ENCODE results near the gene BRINP2. TPM values are rescaled to one million over a fixed set of nuclear protein-coding genes. Genes with fewer than 3 reads are reported as not detected.

The BRINP2 gene
- total RNA-seq, 1 donor = not detected

DNA sequence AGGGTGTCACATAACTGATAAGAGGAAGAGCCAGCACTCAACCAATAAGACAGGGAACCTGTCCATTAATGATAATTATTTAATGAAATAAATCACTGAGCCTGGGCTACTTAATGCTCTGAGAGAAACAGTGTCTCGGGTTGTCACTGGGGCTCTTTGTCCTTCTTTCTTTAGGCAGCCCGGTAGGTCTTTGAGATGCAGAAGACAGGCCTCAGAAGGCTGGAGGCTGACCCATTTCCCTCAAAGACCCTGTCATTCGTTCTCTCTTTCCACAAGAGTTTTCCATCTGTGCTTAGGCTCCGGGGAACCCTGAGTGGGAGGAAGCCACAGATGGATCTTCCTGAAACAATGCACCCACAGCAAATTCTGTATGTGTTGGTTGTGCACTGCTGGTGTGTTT, 68.2 kb downstream of the BRINP2 start:
- Histone ChIP-seq H3K36me3 (ENCODE audit: insufficient read depth, low read length) (no peaks in the 10 kb centered on the region), H3K4me1 (ENCODE audit: insufficient read depth, low read length) (no peaks in the 10 kb centered on the region), H2AFZ (ENCODE audit: low read length) (no peak overlapping the region), H3K4me2 (ENCODE audit: insufficient read depth, low read length) (no peak overlapping the region), H3K9me3 (ENCODE audit: low read depth, low read length) (no peaks in the 10 kb centered on the region), H3K79me2 (ENCODE audit: insufficient read depth, low read length) (no peaks in the 10 kb centered on the region), H3K27me3 (ENCODE audit: insufficient read depth, low read length) (no peaks in the 10 kb centered on the region), H4K20me1 (ENCODE audit: insufficient read depth, low read length) (no peaks in the 10 kb centered on the region), H3K4me3 (ENCODE audit: insufficient read depth, low read length) (no peak overlapping the region), H3K27ac (ENCODE audit: low read depth, low read length) (no peak overlapping the region)
- DNase-seq (ENCODE audit: insufficient read length, low spot score, missing footprints) = no peak
- TF ChIP-seq, protein P1, sequence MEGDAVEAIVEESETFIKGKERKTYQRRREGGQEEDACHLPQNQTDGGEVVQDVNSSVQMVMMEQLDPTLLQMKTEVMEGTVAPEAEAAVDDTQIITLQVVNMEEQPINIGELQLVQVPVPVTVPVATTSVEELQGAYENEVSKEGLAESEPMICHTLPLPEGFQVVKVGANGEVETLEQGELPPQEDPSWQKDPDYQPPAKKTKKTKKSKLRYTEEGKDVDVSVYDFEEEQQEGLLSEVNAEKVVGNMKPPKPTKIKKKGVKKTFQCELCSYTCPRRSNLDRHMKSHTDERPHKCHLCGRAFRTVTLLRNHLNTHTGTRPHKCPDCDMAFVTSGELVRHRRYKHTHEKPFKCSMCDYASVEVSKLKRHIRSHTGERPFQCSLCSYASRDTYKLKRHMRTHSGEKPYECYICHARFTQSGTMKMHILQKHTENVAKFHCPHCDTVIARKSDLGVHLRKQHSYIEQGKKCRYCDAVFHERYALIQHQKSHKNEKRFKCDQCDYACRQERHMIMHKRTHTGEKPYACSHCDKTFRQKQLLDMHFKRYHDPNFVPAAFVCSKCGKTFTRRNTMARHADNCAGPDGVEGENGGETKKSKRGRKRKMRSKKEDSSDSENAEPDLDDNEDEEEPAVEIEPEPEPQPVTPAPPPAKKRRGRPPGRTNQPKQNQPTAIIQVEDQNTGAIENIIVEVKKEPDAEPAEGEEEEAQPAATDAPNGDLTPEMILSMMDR (IDR thresholded peaks at IDR 0.05; ENCODE audit: extremely low read depth, low read depth, low read length) = no peak

DNA sequence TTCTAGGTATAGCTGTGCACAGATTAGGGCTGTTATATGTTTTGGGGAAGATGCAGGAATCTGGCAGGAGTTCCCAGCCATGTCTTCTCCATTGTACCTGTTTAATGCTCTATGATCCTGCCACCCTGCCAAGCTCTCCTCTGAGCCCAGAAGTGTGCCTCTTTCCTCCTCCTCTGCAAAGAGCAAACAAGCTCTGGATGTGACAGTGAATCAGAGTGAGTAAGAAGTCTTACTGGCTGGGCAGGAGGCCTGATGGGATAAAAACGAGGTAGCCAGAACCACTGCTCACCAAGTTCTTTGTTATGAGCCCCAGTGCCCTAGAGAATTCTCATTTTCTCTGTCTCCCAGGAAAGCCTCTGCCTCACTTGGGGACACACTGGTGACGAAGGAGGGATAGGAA, 69.0 kb downstream of the BRINP2 start:
- Histone ChIP-seq H4K20me1 (ENCODE audit: insufficient read depth, low read length) (no peaks in the 10 kb centered on the region), H2AFZ (ENCODE audit: low read length) (no peak overlapping the region), H3K79me2 (ENCODE audit: insufficient read depth, low read length) (no peaks in the 10 kb centered on the region), H3K27me3 (ENCODE audit: insufficient read depth, low read length) (no peaks in the 10 kb centered on the region), H3K27ac (ENCODE audit: low read depth, low read length) (no peak overlapping the region), H3K36me3 (ENCODE audit: insufficient read depth, low read length) (no peaks in the 10 kb centered on the region), H3K9me3 (ENCODE audit: low read depth, low read length) (no peaks in the 10 kb centered on the region), H3K4me2 (ENCODE audit: insufficient read depth, low read length) (no peak overlapping the region), H3K4me3 (ENCODE audit: insufficient read depth, low read length) (no peak overlapping the region), H3K4me1 (ENCODE audit: insufficient read depth, low read length) (no peaks in the 10 kb centered on the region)
- TF ChIP-seq, protein P1 (IDR thresholded peaks at IDR 0.05; ENCODE audit: extremely low read depth, low read depth, low read length) = no peak
- no peak for DNase-seq (ENCODE audit: insufficient read length, low spot score, missing footprints)

DNA sequence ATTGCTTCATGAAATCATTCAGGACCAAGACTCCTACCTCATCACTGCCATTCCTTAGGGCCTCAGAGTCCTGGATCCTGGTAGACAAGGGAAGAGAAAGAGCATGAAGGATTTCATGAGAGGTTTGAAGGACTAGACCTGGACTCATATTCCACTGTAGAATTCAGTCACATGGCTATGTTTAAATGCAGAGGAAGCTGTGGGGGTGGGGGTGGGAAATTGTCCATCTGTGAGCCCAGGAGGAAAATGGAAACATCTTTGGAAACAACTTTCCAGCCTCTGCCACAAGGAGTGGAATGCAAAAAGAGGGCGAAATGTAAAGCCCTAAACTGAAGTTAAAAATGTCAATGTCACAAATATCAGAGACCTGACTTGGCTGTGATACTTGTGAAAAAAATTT, 73.0 kb downstream of the BRINP2 start:
- H3K36me3 ChIP-seq (ENCODE audit: insufficient read depth, low read length) = no peaks in the 10 kb centered on the region
- H3K27ac ChIP-seq (ENCODE audit: low read depth, low read length) = no peak overlapping the region
- H3K4me2 ChIP-seq (ENCODE audit: insufficient read depth, low read length) = no peak overlapping the region
- no peaks in the 10 kb centered on the region for H3K4me1 ChIP-seq (ENCODE audit: insufficient read depth, low read length)
- no peaks in the 10 kb centered on the region for H3K9me3 ChIP-seq (ENCODE audit: low read depth, low read length)
- H2AFZ ChIP-seq (ENCODE audit: low read length) = no peak overlapping the region
- H4K20me1 ChIP-seq (ENCODE audit: insufficient read depth, low read length) = no peaks in the 10 kb centered on the region
- H3K4me3 ChIP-seq (ENCODE audit: insufficient read depth, low read length) = no peak overlapping the region
- H3K79me2 ChIP-seq (ENCODE audit: insufficient read depth, low read length) = no peaks in the 10 kb centered on the region
- no peak for DNase-seq (ENCODE audit: insufficient read length, low spot score, missing footprints)
- no peaks in the 10 kb centered on the region for H3K27me3 ChIP-seq (ENCODE audit: insufficient read depth, low read length)
- TF ChIP-seq, protein P1 (IDR thresholded peaks at IDR 0.05; ENCODE audit: extremely low read depth, low read depth, low read length) = no peak

DNA sequence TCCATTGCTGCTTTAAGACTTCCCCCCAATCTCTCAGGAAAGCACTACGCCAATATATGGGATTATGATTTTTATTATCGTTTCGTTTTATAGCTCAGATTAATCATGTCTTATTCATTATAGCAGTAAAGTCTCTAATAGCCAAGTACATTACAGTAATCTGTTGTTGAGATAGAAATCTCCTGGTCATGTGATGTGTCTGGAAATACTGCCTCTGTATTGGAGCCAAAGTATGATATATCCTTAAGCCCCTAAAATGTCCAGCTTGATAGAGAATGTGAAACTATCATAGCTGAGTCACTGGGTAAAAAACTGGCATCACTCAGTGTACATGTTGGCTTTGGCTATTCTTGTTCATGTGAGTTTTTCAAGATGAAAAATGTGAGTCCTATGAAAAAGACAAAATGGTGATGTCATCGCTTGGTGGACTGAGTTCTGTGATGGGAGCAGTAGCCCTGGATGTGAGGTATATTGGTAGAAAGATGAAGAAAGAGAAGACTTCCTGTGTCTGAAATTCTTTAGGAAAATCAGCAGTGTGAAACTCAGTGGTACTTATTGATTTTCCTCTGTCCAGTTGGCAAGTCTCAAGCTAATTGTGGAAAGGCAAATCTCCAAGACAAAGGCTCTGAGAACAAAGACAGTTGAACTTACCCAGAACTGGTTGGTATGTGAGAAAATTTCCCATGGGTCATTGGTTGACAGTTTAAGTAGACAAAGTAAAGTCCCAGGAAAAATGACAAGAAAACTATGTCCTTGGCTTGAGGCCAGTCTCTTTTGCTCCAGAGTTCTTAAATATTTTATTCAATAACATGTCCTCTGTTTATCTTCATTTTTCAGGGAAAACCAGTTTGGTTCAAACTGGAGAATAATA, 76.2 kb downstream of the BRINP2 start:
- TF ChIP-seq, protein P1 (IDR thresholded peaks at IDR 0.05; ENCODE audit: extremely low read depth, low read depth, low read length) = no peak

More for the DNA sequence above, 76.2 kb downstream of the BRINP2 start:
- Histone ChIP-seq H3K4me1 (ENCODE audit: insufficient read depth, low read length) (no peaks in the 10 kb centered on the region), H3K4me2 (ENCODE audit: insufficient read depth, low read length) (no peak overlapping the region), H3K4me3 (ENCODE audit: insufficient read depth, low read length) (no peak overlapping the region), H3K27me3 (ENCODE audit: insufficient read depth, low read length) (no peaks in the 10 kb centered on the region), H3K36me3 (ENCODE audit: insufficient read depth, low read length) (no peaks in the 10 kb centered on the region), H3K9me3 (ENCODE audit: low read depth, low read length) (no peaks in the 10 kb centered on the region), H4K20me1 (ENCODE audit: insufficient read depth, low read length) (no peaks in the 10 kb centered on the region), H3K27ac (ENCODE audit: low read depth, low read length) (no peak overlapping the region), H3K79me2 (ENCODE audit: insufficient read depth, low read length) (no peaks in the 10 kb centered on the region), H2AFZ (ENCODE audit: low read length) (no peak overlapping the region)
- DNase-seq (ENCODE audit: insufficient read length, low spot score, missing footprints) = no peak

All from osteoblast (primary cell).